SJSA1 (cell line): ENCODE results near the gene SEMA3D. TPM values are rescaled to one million over a fixed set of nuclear protein-coding genes. Genes with fewer than 3 reads are reported as not detected.

Source experiments
- DNase-seq, 2 experiments: peaks; one replicate each; pipeline ENCODE4 v3.0.0-alpha.2; 2015 to 2020; ENCODE audit warnings: low spot score in 2 of 2, low read depth in 1 of 2
- H3K27ac ChIP-seq: fragments of 250-450 bp; sonication (Bioruptor Pico); 2 replicates; pipeline ENCODE4 v1.5.1; 2020; ENCODE audit warnings: mild to moderate bottlenecking, moderate library complexity
- H3K27me3 ChIP-seq: fragments of 250-450 bp; sonication (Bioruptor Pico); replicated peaks from 2 replicates; pipeline ENCODE4 v1.5.1; 2020; ENCODE audit warnings: mild to moderate bottlenecking, moderate library complexity
- H3K36me3 ChIP-seq: fragments of 250-450 bp; sonication (Bioruptor Pico); 2 replicates; pipeline ENCODE4 v1.5.1; 2020; ENCODE audit warnings: mild to moderate bottlenecking
- H3K4me1 ChIP-seq: fragments of 250-450 bp; sonication (Bioruptor Pico); replicated peaks from 2 replicates; pipeline ENCODE4 v1.6.1; 2021; ENCODE audit warnings: mild to moderate bottlenecking
- H3K4me3 ChIP-seq: fragments of 250-450 bp; sonication (Bioruptor Pico); 2 replicates; pipeline ENCODE4 v1.5.1; 2020; ENCODE audit warnings: mild to moderate bottlenecking
- H3K9me3 ChIP-seq: fragments of 250-450 bp; sonication (Bioruptor Pico); replicated peaks from 2 replicates; pipeline ENCODE4 v1.5.1; 2020; ENCODE audit warnings: mild to moderate bottlenecking
- total RNA-seq: library from RNA; depleted of rRNA; stranded (reverse); fragments of >200 nt; shearing (Covaris generic); gene quantifications from 2 replicates; pipeline ENCODE4 v1.2.3, GENCODE V29; 2014

Gene SEMA3D
- total RNA-seq, 1 experiment from 2014 or later: 5.3 TPM

DNA sequence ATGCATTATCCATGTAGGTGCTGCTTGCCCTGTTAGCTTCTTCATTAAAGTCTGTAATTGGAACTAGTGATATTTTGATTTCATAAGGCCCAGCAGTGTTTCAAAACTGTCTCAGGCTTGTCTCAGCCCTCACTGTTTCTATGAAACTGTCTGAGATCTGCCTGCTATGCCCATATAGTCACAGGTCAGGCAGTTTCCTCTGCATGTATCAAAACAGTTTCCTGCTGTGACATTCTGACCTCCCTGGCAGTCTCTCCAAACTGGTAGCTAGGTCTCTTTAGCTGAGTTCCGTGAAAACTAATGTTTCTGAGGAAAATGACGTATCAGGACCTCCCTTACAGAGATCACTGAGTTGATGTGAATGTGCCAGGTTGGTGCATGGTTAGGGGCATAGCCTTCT lies 18.9 kb upstream of the SEMA3D start:
- Histone ChIP-seq H3K27ac (no peak overlapping the region), H3K27me3 (no peaks in the 10 kb centered on the region; the same call in 1 of the 2 replicates), H3K4me1 (no peaks in the 10 kb centered on the region), H3K36me3 (no peaks in the 10 kb centered on the region), H3K9me3 (no peaks in the 10 kb centered on the region), H3K4me3 (no peak overlapping the region)
- DNase-seq: no peak

GRCh38 chr7:85204496-85204895 lies 17.6 kb upstream of the SEMA3D start:
- Histone ChIP-seq H3K27ac (no peak overlapping the region), H3K4me3 (no peak overlapping the region), H3K4me1 (no peaks in the 10 kb centered on the region), H3K27me3 (no peaks in the 10 kb centered on the region; the same call in 1 of the 2 replicates), H3K36me3 (no peaks in the 10 kb centered on the region), H3K9me3 (no peaks in the 10 kb centered on the region)
- no peak for DNase-seq

- Histone ChIP-seq H3K36me3 (no peaks in the 10 kb centered on the region), H3K27me3 (no peaks in the 10 kb centered on the region; the same call in 1 of the 2 replicates), H3K9me3 (no peaks in the 10 kb centered on the region), H3K4me1 (no peaks in the 10 kb centered on the region), H3K27ac (no peak overlapping the region), H3K4me3 (no peak overlapping the region)
- DNase-seq: no peak
Measured at GRCh38 chr7:85204061-85204460, 17.2 kb upstream of the SEMA3D start.

DNA sequence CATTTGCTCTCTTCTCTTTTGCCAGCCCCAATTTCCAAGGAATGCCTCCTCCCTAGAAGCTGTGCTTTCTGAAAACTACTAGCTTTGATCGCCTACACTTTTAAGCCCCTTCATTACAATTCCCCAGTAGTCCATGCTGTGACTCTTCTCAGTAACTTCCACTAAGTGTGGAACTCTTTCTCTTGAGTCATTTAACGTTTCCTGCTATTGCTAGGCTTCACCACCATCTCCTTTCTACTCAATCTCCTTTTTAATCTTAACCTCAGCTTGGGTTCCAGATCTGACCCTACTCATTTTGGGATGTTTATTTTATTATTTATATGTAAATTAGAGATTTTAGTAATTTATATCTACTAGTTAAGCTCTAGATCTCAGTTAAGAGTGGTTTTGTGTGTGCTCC lies 14.4 kb upstream of the SEMA3D start:
- Histone ChIP-seq H3K36me3 (no peaks in the 10 kb centered on the region), H3K9me3 (no peaks in the 10 kb centered on the region), H3K27me3 (peaks cover 4% of the 10 kb centered on the region; the same call in 1 of the 2 replicates), H3K4me3 (no peak overlapping the region), H3K27ac (no peak overlapping the region), H3K4me1 (no peaks in the 10 kb centered on the region)
- no peak for DNase-seq

DNA sequence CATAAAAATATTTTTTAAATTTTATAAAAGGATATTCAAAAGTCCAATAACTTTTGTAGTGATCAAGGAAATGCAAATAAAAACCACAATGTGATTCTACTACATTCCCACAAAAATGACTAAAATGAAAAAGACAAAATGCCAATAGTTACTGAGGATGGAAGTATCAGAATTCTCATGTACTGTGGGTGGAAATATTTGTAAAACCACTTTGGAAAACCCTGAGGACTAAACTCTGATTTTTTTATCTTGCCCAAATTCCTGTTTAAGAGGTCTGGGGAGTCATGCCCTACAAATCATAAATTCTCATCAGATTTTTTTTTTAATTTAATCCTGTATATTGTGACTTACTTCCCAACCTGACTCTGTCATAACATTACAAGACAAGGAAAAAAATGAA lies 9.8 kb upstream of the SEMA3D start:
- no peak for DNase-seq
- no peaks in the 10 kb centered on the region for H3K36me3 ChIP-seq
- H3K27me3 ChIP-seq: peaks cover 4% of the 10 kb centered on the region; the same call in 1 of the 2 replicates
- no peaks in the 10 kb centered on the region for H3K4me1 ChIP-seq
- no peak overlapping the region for H3K27ac ChIP-seq
- H3K4me3 ChIP-seq: no peak overlapping the region
- H3K9me3 ChIP-seq: no peaks in the 10 kb centered on the region

DNA sequence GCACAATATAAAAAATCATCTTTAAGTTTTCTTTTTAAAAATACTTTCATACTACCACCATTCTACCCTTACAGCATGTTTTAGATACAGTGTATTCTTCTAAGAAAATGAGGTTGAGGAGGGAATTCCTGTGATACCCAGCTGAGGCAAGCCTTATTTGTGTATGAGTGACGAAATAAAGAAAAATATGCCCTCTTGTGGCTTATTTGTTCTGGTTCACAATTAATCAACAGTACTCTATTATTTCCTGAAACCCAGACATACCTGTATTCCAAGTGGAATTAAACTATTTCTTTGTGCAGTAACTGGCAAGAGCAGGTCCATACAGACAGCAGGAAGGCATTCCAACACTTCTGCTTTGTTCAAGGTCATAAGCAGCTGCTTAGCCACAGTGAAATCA lies 4.5 kb upstream of the SEMA3D start:
- Histone ChIP-seq H3K4me1 (peaks cover 13% of the 10 kb centered on the region), H3K27me3 (no peaks in the 10 kb centered on the region), H3K36me3 (no peaks in the 10 kb centered on the region), H3K9me3 (no peaks in the 10 kb centered on the region), H3K27ac (no peak overlapping the region), H3K4me3 (no peak overlapping the region)
- DNase-seq: peak in 1 of 2 experiments; percentile 37

DNA sequence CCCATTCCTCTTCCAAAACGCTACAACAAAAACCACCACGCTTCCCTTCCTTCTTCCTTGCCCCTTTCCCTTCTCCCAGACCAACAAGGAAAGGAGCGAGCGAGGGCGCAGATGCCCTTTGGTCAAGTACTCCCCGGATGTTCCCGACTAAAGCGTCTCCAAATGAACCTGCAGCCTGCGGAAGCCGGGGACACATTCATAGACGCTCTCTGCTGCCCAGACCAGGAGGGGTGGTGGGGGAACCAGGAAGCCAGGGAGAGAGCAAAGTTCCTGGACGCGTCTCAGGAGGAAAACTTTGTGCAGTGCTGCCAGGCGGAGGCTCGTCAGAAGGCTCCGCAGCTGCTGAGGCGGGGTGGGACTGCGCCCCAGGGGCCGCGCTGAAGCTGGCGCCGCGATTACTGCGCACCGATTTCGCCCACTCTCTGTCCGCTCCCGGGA lies 754 bp downstream of the SEMA3D start:
- peak in 1 of 2 experiments; percentile 50 for DNase-seq
- Histone ChIP-seq H3K9me3 (no peaks in the 10 kb centered on the region), H3K27me3 (no peaks in the 10 kb centered on the region), H3K36me3 (no peaks in the 10 kb centered on the region), H3K4me1 (peaks cover 7% of the 10 kb centered on the region), H3K27ac (no peak overlapping the region), H3K4me3 (peak overlapping the region; percentile 50)

- Histone ChIP-seq H3K4me3 (peak overlapping the region; percentile 50), H3K4me1 (peaks cover 5% of the 10 kb centered on the region), H3K27ac (no peak overlapping the region; the same call in 1 of the 2 replicates), H3K27me3 (no peaks in the 10 kb centered on the region), H3K36me3 (no peaks in the 10 kb centered on the region), H3K9me3 (no peaks in the 10 kb centered on the region)
- DNase-seq: peak; percentile 59 to 66
Measured at GRCh38 chr7:85185424-85186082, 1.3 kb downstream of the SEMA3D start.

DNA sequence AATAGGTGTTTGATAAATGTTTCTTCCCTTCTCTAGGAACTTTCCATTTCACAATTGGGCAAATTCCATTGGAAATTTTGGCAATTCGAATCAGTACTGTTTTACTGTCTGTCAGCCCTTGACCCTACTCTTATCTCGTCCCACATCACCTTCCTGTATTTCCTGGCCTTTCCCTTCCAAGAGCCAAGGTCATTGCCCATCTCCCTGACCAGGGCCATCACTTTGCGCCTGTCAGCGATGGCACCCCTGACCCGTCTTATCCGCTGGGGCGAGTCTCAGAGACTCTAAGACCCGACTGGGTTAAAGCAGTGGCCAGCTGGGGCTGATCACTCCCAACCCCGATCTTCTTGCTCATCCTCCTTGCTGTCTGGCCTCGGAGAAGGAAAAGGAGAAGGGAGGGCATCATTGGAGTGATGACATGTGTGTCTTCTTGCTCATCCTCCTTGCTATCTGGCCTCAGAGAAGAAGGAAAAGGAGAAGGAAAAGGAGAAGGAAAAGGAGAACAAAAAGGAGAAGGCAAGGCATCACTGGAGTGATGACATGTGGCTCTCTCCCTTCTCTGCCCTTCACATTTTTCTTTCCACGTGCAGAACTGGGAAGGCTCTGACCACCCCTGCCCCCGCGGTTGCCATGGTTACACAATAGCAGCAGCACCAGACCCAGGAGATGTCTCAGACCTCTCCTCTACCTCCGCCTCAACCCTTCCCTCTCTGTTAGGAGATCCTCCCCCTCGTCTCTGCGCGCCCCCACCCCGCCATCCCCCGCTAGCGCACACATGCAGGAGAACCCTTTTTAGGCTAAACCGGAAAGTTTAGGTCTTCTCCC lies 2.0 kb downstream of the SEMA3D start:
- DNase-seq: peak; percentile 7 to 63
- peak overlapping the region; percentile 50 for H3K4me3 ChIP-seq
- H3K27ac ChIP-seq: no peak overlapping the region; the same call in 1 of the 2 replicates
- no peaks in the 10 kb centered on the region for H3K27me3 ChIP-seq
- 0 out of 2 replicates have a peak, but pooled peaks cover 2% of the 10 kb centered on the region for H3K9me3 ChIP-seq
- H3K36me3 ChIP-seq: no peaks in the 10 kb centered on the region
- peaks cover 5% of the 10 kb centered on the region for H3K4me1 ChIP-seq

- H3K27ac ChIP-seq: no peak overlapping the region
Measured at GRCh38 chr7:85183296-85183695, 3.6 kb downstream of the SEMA3D start.

DNA sequence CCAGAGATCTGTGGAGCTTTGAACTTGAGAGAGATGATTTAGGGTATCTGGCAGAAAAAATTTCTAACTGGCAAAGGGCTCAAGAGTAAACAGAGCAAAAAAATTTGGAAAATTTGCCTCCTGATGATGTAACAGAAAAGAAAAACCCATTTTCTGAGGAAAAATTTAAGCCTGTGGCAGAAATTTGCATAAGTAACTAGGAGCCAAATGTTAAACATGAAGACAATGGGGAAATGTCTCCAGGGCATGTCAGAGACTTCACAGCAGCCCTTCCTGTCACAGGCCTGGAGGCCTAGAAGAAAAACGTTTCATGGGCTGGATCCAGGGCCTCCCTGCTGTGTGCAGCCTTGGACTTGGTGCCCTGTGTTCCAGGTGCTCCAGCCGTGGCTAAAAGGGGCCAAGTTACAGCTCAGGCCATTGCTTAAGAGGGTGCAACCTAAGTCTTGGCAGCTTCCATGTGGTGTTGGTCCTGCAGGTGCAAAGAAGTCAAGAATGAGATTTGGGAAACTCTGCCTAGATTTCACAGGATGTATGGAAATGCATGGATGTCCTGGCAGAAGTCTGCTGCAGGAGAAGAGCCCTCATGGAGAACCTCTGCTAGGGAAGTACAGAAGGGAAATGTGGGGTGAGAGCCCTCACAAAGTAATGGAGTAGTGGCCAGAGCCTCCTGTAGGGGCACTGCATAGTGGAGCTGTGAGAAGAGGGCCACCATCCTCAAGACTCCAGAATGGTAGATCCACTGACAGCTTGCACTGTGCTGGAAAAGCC lies 8.1 kb downstream of the SEMA3D start:
- Histone ChIP-seq H3K4me3 (no peak overlapping the region), H3K4me1 (no peaks in the 10 kb centered on the region), H3K27me3 (no peaks in the 10 kb centered on the region), H3K27ac (no peak overlapping the region), H3K9me3 (0 out of 2 replicates have a peak, but pooled peaks cover 3% of the 10 kb centered on the region), H3K36me3 (no peaks in the 10 kb centered on the region)
- no peak for DNase-seq

More at GRCh38 chr7:85183296-85183695, 3.6 kb downstream of the SEMA3D start:
- no peak for DNase-seq
- H3K27me3 ChIP-seq: no peaks in the 10 kb centered on the region
- H3K4me1 ChIP-seq: peaks cover 5% of the 10 kb centered on the region
- no peak overlapping the region for H3K4me3 ChIP-seq
- 0 out of 2 replicates have a peak, but pooled peaks cover 3% of the 10 kb centered on the region for H3K9me3 ChIP-seq
- no peaks in the 10 kb centered on the region for H3K36me3 ChIP-seq

DNA sequence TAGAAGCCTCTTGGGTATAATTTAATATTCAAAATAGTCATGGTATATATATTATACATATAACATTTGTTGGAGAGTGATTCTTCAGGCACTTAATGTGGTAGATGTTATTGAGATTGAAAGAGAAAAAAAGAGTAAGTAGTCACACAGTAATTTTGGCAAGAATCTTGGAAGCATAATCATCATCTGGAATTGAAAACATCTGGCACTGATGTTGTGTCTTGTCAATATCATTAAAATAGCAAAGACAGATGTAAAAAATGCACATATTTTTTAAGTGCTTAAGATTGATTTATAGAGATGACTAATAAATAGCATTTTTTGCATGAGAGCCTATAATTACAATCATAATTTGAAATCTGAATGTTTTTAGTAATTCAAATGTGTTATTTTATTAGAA lies 9.5 kb downstream of the SEMA3D start:
- Histone ChIP-seq H3K36me3 (no peaks in the 10 kb centered on the region), H3K27me3 (no peaks in the 10 kb centered on the region), H3K9me3 (0 out of 2 replicates have a peak, but pooled peaks cover 3% of the 10 kb centered on the region), H3K4me3 (no peak overlapping the region), H3K4me1 (peaks cover 11% of the 10 kb centered on the region), H3K27ac (no peak overlapping the region)
- DNase-seq: no peak

- 0 out of 2 replicates have a peak, but pooled peaks cover 3% of the 10 kb centered on the region for H3K9me3 ChIP-seq
- no peaks in the 10 kb centered on the region for H3K27me3 ChIP-seq
- DNase-seq: no peak
- H3K4me1 ChIP-seq: peaks cover 13% of the 10 kb centered on the region
- no peak overlapping the region for H3K4me3 ChIP-seq
- H3K27ac ChIP-seq: no peak overlapping the region
- H3K36me3 ChIP-seq: no peaks in the 10 kb centered on the region
Measured at GRCh38 chr7:85176197-85176596, 10.7 kb downstream of the SEMA3D start.
